Fibroblast of lung (primary cell): ENCODE measurements around the gene IKBKG. TPM values are rescaled to one million over a fixed set of nuclear protein-coding genes. Genes with fewer than 3 reads are reported as not detected.

ENCODE experiments used
- DNase-seq, 2 donors: peaks; one replicate each; pipeline versions ENCODE4 v3.0.0 to v3.0.0-alpha.2; 2010; ENCODE audit warnings: low read depth in 2 of 2
- H2AFZ ChIP-seq: 2 replicates; pipeline ENCODE4 v1.5.1; 2012; ENCODE audit warnings: low read length, control low read depth, inconsistent platforms
- H3K27ac ChIP-seq: 2 replicates; pipeline ENCODE4 v1.5.1; 2011; ENCODE audit warnings: low read length, control low read depth; ENCODE audit not compliant: insufficient read depth
- H3K27me3 ChIP-seq: 2 replicates; pipeline ENCODE4 v1.5.1; 2011; ENCODE audit warnings: mild to moderate bottlenecking, low read length; ENCODE audit not compliant: control insufficient read depth, insufficient read depth
- H3K36me3 ChIP-seq: 2 replicates; pipeline ENCODE4 v1.5.1; 2011; ENCODE audit warnings: low read length; ENCODE audit not compliant: control insufficient read depth, insufficient read depth
- H3K4me1 ChIP-seq: 2 replicates; pipeline ENCODE4 v1.5.1; 2011; ENCODE audit warnings: low read length; ENCODE audit not compliant: control insufficient read depth, insufficient read depth; ENCODE audit errors: extremely low read depth
- H3K4me2 ChIP-seq: 2 replicates; pipeline ENCODE4 v1.5.1; 2011; ENCODE audit warnings: low read length, control low read depth; ENCODE audit not compliant: insufficient read depth; ENCODE audit errors: extremely low read depth
- H3K4me3 ChIP-seq, 4 experiments: fragments of 200-600 bp in 1 of 4; sonication (generic) in 1 of 4; replicated peaks in 1 of 4; 2 replicates each; pipeline ENCODE4 v1.5.1; 2011 to 2016; ENCODE audit warnings: low read length in 4 of 4, low read depth in 3 of 4, mild to moderate bottlenecking in 3 of 4, control low read depth in 2 of 4, inconsistent platforms in 1 of 4, mixed read lengths in 1 of 4; ENCODE audit not compliant: insufficient read depth in 1 of 4; ENCODE audit errors: control extremely low read depth in 1 of 4
- H3K79me2 ChIP-seq: 2 replicates; pipeline ENCODE4 v1.5.1; 2012; ENCODE audit warnings: mild to moderate bottlenecking, low read length, inconsistent platforms; ENCODE audit not compliant: control insufficient read depth, insufficient read depth
- H3K9ac ChIP-seq: 2 replicates; pipeline ENCODE4 v1.5.1; 2011; ENCODE audit warnings: mild to moderate bottlenecking, low read length, control low read depth; ENCODE audit not compliant: insufficient read depth
- H3K9me3 ChIP-seq: 2 replicates; pipeline ENCODE4 v1.5.1; 2012; ENCODE audit warnings: low read depth, low read length; ENCODE audit not compliant: control insufficient read depth, insufficient read depth
- H4K20me1 ChIP-seq: 2 replicates; pipeline ENCODE4 v1.5.1; 2011; ENCODE audit warnings: low read length; ENCODE audit not compliant: control insufficient read depth, insufficient read depth; ENCODE audit errors: extremely low read depth
- EZH2 ChIP-seq: IDR thresholded peaks from 2 replicates; pipeline ENCODE4 v1.5.1; 2012; ENCODE audit warnings: low read length, control low read depth, mild to moderate bottlenecking; ENCODE audit errors: missing control alignments
- polyA plus RNA-seq, 2 donors: library from polyadenylated mRNA; depleted of rRNA in 1 of 2; stranded (reverse) in 1 of 2; unstranded in 1 of 2; fragments of >200 nt; gene quantifications; 2 replicates each; pipeline ENCODE4 v1.2.1, GENCODE V29; 2011 to 2012; ENCODE audit warnings: missing spikeins in 1 of 2
- total RNA-seq: library from RNA; depleted of rRNA; stranded (reverse); fragments of >200 nt; gene quantifications from 2 replicates; pipeline ENCODE4 v1.2.1, GENCODE V29; 2014
- TF ChIP-seq, protein P1 (sequence below), 2 donors: IDR thresholded peaks in 1 of 2; conservative IDR thresholded peaks in 1 of 2; 1 replicate in 1 of 2; 2 replicates in 1 of 2; pipeline ENCODE4 v1.5.1; 2011 to 2012; ENCODE audit warnings: low read length in 2 of 2, control low read depth in 1 of 2, inconsistent platforms in 1 of 2, low read depth in 1 of 2, mild to moderate bottlenecking in 1 of 2

Gene IKBKG
- total and polyA plus RNA-seq, 2 donors (not counting 1 experiment from before 2014, with no cell fraction given) = 14.8 to 20.1 TPM

DNA sequence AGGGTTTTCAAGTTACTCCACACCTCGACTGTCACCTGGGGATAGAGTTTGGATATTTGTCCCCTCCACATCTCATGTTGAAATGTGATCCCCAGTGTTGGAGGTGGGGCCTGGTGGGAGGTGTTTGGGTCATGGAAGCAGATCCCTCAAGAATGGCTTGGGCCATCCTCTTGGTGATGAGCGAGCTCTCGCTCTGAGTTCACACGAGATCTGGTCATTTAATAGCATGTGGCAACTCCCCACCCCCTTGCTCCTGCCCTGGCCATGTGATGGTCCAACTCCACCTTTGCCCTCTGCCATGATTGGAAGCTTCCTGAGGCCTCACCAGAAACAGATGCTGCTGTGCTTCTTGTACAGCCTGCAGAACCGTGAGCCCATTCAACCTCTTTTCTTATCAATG lies 45.8 kb downstream of the IKBKG start:
- H3K9ac ChIP-seq = no peak overlapping the region
- TF ChIP-seq, protein P1, sequence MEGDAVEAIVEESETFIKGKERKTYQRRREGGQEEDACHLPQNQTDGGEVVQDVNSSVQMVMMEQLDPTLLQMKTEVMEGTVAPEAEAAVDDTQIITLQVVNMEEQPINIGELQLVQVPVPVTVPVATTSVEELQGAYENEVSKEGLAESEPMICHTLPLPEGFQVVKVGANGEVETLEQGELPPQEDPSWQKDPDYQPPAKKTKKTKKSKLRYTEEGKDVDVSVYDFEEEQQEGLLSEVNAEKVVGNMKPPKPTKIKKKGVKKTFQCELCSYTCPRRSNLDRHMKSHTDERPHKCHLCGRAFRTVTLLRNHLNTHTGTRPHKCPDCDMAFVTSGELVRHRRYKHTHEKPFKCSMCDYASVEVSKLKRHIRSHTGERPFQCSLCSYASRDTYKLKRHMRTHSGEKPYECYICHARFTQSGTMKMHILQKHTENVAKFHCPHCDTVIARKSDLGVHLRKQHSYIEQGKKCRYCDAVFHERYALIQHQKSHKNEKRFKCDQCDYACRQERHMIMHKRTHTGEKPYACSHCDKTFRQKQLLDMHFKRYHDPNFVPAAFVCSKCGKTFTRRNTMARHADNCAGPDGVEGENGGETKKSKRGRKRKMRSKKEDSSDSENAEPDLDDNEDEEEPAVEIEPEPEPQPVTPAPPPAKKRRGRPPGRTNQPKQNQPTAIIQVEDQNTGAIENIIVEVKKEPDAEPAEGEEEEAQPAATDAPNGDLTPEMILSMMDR (conservative IDR thresholded peaks at IDR 0.05 in 1 of 2, IDR thresholded peaks at IDR 0.05 in 1 of 2; ENCODE audit: low read depth in 1 of 2, low read length in 2 of 2) = no peak
- TF ChIP-seq EZH2 = no peak

DNA sequence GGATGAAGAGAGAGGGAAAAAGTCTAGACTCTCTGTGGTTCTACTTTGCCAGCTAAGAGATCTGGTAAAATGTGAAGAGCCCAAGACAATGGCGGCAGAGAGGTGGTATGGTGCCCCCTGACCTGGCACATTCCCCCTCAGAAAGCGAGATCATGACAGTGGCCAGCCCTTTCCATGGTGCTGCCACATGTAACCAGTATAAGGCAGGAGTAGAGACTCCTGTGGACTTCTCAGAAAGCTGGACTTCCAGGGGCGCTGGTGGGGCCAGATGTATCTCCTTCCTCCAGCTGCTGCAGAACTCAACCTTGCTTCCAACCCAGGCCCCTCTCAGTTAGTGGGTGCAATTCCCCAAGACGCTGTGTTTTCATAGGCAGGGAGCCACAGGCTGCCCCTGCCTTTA lies 47.1 kb downstream of the IKBKG start:
- H3K4me2 ChIP-seq = no peak overlapping the region
- H2AFZ ChIP-seq = no peak overlapping the region
- H3K79me2 ChIP-seq = no peaks in the 10 kb centered on the region
- H3K4me1 ChIP-seq = no peaks in the 10 kb centered on the region
- H3K27me3 ChIP-seq = peaks cover 7% of the 10 kb centered on the region
- DNase-seq = no peak
- no peak overlapping the region for H3K27ac ChIP-seq
- no peaks in the 10 kb centered on the region for H3K9me3 ChIP-seq
- no peak overlapping the region for H3K4me3 ChIP-seq
- no peak overlapping the region for H3K9ac ChIP-seq
- no peaks in the 10 kb centered on the region for H4K20me1 ChIP-seq
- H3K36me3 ChIP-seq = no peaks in the 10 kb centered on the region
- TF ChIP-seq, protein P1 (conservative IDR thresholded peaks at IDR 0.05 in 1 of 2, IDR thresholded peaks at IDR 0.05 in 1 of 2; ENCODE audit: low read depth in 1 of 2, low read length in 2 of 2) = no peak
- TF ChIP-seq EZH2 = no peak

More for the DNA sequence above, 45.8 kb downstream of the IKBKG start:
- no peak overlapping the region for H2AFZ ChIP-seq
- H3K4me2 ChIP-seq = no peak overlapping the region
- peaks cover 7% of the 10 kb centered on the region for H3K27me3 ChIP-seq
- no peaks in the 10 kb centered on the region for H4K20me1 ChIP-seq
- no peaks in the 10 kb centered on the region for H3K4me1 ChIP-seq
- H3K36me3 ChIP-seq = no peaks in the 10 kb centered on the region
- no peak for DNase-seq
- no peaks in the 10 kb centered on the region for H3K9me3 ChIP-seq
- no peak overlapping the region for H3K27ac ChIP-seq
- H3K79me2 ChIP-seq = no peaks in the 10 kb centered on the region
- H3K4me3 ChIP-seq = no peak overlapping the region

DNA sequence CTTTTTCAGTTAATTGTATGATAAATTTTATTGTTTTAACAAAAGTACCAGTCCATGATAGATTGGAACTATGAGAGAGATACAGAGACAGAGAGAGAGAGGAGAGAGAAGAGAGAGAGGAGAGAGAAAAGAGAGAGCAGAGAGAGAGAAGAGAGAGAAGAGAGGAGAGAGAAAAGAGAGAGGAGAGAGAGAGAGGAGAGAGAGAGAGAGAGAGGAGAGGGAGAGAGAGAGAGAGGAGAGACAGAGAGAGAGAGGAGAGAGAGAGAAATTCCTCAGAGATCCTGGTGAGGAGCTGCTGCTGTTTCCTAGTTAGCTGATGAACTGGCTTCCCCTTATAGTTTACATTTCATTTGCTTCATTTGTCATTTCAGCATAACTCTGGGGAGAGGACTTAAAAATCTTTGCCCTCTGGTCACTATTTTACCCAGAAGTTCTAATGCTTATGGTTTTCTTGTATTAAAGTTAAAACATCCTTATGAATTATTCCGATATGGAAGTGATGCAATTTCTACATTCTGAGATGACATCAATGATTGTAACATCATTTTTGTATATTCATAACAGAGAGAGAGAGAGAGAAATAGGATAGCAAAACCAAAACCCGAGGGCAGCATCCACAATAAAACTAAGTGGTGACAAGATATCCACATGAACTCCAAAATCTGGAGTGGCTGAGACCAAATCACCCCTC lies 48.3 kb downstream of the IKBKG start:
- Histone ChIP-seq H3K27me3 (peaks cover 7% of the 10 kb centered on the region), H2AFZ (no peak overlapping the region), H3K9ac (no peak overlapping the region), H3K27ac (no peak overlapping the region), H3K79me2 (no peaks in the 10 kb centered on the region), H3K36me3 (no peaks in the 10 kb centered on the region), H3K4me2 (no peak overlapping the region), H3K4me1 (no peaks in the 10 kb centered on the region), H3K9me3 (no peaks in the 10 kb centered on the region), H4K20me1 (no peaks in the 10 kb centered on the region), H3K4me3 (no peak overlapping the region)
- no peak for TF ChIP-seq EZH2
- TF ChIP-seq, protein P1 (conservative IDR thresholded peaks at IDR 0.05 in 1 of 2, IDR thresholded peaks at IDR 0.05 in 1 of 2; ENCODE audit: low read depth in 1 of 2, low read length in 2 of 2) = no peak
- DNase-seq = peak; percentile 33 to 35
